C4-2B (cell line): Measurements from ENCODE around the gene EIF4E1B.

Experiments used
- H3K27ac ChIP-seq: fragments of 450-650 bp; 2 replicates; pipeline ENCODE4 v1.5.1; 2017
- CTCF ChIP-seq: fragments of 450-650 bp; conservative IDR thresholded peaks from 2 replicates; pipeline ENCODE4 v1.5.1; 2017; ENCODE audit warnings: mild to moderate bottlenecking
- ZFX ChIP-seq: fragments of 450-650 bp; IDR thresholded peaks from 2 replicates; pipeline ENCODE4 v1.6.1; 2017

EIF4E1B gene

GRCh38 chr5:176677209-176677939 lies 46.9 kb downstream of the EIF4E1B start:
- H3K27ac ChIP-seq = no peak overlapping the region

GRCh38 chr5:176678584-176678983 lies 48.1 kb downstream of the EIF4E1B start:
- TF ChIP-seq ZFX (no peak), CTCF (no peak)
- H3K27ac ChIP-seq = no peak overlapping the region

More at GRCh38 chr5:176677209-176677939, 46.9 kb downstream of the EIF4E1B start:
- TF ChIP-seq CTCF = no peak
- no peak for TF ChIP-seq ZFX

- no peak overlapping the region for H3K27ac ChIP-seq
- TF ChIP-seq ZFX = no peak
- TF ChIP-seq CTCF = no peak
Measured at GRCh38 chr5:176679365-176680225, 49.1 kb downstream of the EIF4E1B start.

- H3K27ac ChIP-seq = no peak overlapping the region
- no peak for TF ChIP-seq ZFX
Measured at GRCh38 chr5:176680226-176680563, 49.7 kb downstream of the EIF4E1B start.

GRCh38 chr5:176682016-176682531 lies 51.6 kb downstream of the EIF4E1B start:
- H3K27ac ChIP-seq = no peak overlapping the region
- TF ChIP-seq CTCF (no peak), ZFX (no peak)

- TF ChIP-seq CTCF = no peak
- TF ChIP-seq ZFX = no peak
- no peak overlapping the region for H3K27ac ChIP-seq
Measured at GRCh38 chr5:176685010-176685409, 54.5 kb downstream of the EIF4E1B start.

GRCh38 chr5:176687247-176687646 lies 56.8 kb downstream of the EIF4E1B start:
- no peak overlapping the region for H3K27ac ChIP-seq
- TF ChIP-seq ZFX (no peak), CTCF (no peak)
